Large intestine (tissue), 3 donors: ENCODE results near the gene GP9. TPM values are rescaled to one million over a fixed set of nuclear protein-coding genes. Genes with fewer than 3 reads are reported as not detected.
"Not testable (repeated sequence)": the region's sequence is repeated elsewhere in the genome, so short reads cannot be mapped to it uniquely, and the experiment has no call there.

Source experiments
- DNase-seq, 2 donors: peaks; one replicate each; pipeline versions ENCODE4 v3.0.0 to v3.0.0-alpha.2; 2013
- H3K27ac ChIP-seq: one replicate; pipeline ENCODE4 v1.5.1; 2013; ENCODE audit warnings: low read length
- H3K27me3 ChIP-seq: 2 replicates; pipeline ENCODE4 v1.6.1; 2013; ENCODE audit warnings: low read length; ENCODE audit not compliant: control insufficient read depth, insufficient read depth
- H3K36me3 ChIP-seq: 2 replicates; pipeline ENCODE4 v1.6.1; 2013; ENCODE audit warnings: low read length; ENCODE audit not compliant: control insufficient read depth, insufficient read depth
- H3K4me1 ChIP-seq: one replicate; pipeline ENCODE4 v1.6.1; 2013; ENCODE audit warnings: low read length; ENCODE audit not compliant: control insufficient read depth, insufficient read depth
- H3K4me3 ChIP-seq: one replicate; pipeline ENCODE4 v1.5.1; 2013; ENCODE audit warnings: low read length
- H3K9me3 ChIP-seq: one replicate; pipeline ENCODE4 v1.6.1; 2013; ENCODE audit warnings: mild to moderate bottlenecking, low read depth, low read length, moderate library complexity; ENCODE audit not compliant: control insufficient read depth
- WGBS: methylation state at CpG from one replicate; pipeline ENCODE4 v1.1.5; 2013; ENCODE audit warnings: low lambda C conversion rate; ENCODE audit not compliant: insufficient coverage; 5-methylcytosine and 5-hydroxymethylcytosine counted together
- polyA plus RNA-seq: library from polyadenylated mRNA; unstranded; fragments of 120-200 nt; gene quantifications from one replicate; pipeline ENCODE4 v1.2.1, GENCODE V29; 2013

GP9 gene
- polyA plus RNA-seq, 1 donor: 0.18 TPM

DNA sequence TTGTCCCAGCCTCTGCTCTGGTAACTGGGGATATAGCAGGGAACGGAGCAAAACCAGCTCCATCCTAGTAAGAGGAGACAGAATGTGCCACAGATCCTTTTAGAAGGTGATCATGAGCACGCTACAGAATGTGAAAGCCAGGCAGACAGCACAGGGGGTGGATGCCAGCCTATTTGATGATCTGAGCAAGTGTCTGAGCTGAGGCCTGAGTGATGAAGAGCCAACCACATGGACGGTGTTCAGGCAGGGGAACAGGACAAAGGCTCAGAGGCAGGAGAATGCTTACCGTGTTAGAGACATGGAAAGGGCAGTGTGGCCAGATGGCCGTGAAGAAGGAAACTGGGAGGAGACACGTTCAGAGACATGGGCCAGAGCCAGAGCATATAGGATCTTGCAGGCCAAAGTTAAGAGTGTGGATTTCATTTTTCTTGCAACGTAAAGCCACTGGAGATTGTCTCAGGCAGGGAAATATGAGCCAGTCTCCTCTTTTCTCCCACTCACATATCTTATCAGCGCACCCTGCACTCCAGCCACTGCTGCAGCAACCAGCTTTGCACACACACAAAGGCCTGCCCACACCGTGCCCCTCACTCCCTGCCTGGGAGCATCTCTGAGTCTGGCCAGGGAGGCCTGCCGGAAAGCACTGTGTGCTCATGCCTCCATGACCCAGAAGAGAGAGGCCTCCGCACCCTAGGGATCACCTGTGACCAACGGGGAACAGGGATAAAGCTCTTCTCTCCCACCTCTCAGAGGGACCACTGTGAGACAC, 41.0 kb downstream of the GP9 start:
- Histone ChIP-seq H3K36me3 (peaks cover 12% of the 10 kb centered on the region), H3K27me3 (no peaks in the 10 kb centered on the region), H3K4me3 (no peak overlapping the region), H3K27ac (no peak overlapping the region), H3K4me1 (no peaks in the 10 kb centered on the region), H3K9me3 (no peaks in the 10 kb centered on the region)
- whole genome bisulfite sequencing: no CpG with 5 or more reads among the region's 12 CpGs
- DNase-seq: no peak

DNA sequence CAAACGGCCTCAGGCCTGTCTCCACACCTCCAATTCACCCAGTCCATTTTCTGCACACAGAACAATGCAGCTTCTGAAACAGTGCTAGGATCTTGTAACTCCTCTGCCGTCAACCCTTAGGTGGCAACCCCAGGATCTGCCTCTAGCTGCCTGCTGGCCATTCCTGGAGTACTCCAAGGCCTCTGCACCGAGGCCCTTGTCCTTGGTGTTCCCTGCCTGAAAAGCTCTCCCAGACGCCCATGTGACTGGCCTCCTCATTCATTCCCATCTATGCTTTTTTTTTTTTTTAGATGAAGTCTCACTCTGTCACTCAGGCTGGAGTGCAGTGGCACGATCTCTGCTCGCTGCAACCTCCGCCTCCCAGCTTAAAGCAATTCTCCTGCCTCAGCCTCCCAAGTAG, 42.7 kb downstream of the GP9 start:
- WGBS: no CpG with 5 or more reads among the region's 7 CpGs
- no peak overlapping the region for H3K27ac ChIP-seq

DNA sequence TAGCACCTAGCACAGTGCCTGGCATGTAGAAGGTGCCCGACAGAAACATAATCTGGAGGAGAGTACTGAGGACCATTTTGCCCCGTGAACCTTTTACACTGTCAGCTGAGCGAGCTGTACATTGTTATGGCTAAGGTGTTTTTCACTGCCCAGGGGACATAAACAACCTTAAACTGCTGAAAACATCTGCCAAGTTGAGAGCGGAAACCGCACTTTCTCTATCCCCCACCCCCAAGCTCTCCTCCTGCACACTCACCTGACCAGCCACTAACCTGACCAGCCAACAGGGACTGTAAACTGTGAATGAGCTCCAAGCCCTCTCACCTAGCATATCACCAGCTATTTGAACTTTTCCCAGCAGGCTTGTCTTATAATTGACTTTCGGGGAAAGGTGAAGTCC, 43.5 kb downstream of the GP9 start:
- H3K9me3 ChIP-seq: no peaks in the 10 kb centered on the region
- no peaks in the 10 kb centered on the region for H3K4me1 ChIP-seq
- no peak overlapping the region for H3K27ac ChIP-seq
- no CpG with 5 or more reads among the region's 6 CpGs for WGBS
- H3K27me3 ChIP-seq: no peaks in the 10 kb centered on the region
- peaks cover 18% of the 10 kb centered on the region for H3K36me3 ChIP-seq
- no peak overlapping the region for H3K4me3 ChIP-seq
- DNase-seq: no peak

More for the DNA sequence above, 42.7 kb downstream of the GP9 start:
- H3K27me3 ChIP-seq: no peaks in the 10 kb centered on the region
- H3K4me1 ChIP-seq: no peaks in the 10 kb centered on the region
- peaks cover 15% of the 10 kb centered on the region for H3K36me3 ChIP-seq
- no peak for DNase-seq
- no peaks in the 10 kb centered on the region for H3K9me3 ChIP-seq
- no peak overlapping the region for H3K4me3 ChIP-seq

DNA sequence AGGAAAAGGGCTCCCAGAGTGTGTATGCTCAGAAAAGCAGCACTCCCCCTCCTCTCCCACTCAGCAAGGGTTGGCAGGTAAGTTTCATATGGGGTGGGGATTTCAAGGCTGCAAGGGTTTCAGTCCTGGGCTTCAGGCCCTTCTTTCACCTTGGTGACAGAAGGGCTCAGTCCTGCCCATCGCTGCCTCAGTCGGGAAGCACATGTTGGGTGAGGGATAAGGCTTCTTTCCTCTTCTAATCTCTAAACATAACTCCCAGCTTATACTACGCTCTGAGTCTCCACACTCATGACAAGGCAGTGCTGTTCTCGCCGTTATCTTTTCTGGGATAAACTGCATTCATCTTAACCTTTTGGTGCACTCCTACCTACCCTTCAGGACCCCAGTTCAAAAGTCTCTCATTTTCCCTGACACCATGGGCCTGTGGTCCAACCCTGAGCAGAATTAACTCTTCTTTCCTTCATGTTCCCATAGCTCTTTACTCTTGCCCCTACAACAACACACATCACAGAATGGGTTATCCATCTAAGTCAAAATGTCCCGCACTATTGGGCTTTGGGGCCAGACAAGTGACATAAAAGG, 44.0 kb downstream of the GP9 start:
- no peaks in the 10 kb centered on the region for H3K27me3 ChIP-seq
- no peak for DNase-seq
- no peaks in the 10 kb centered on the region for H3K9me3 ChIP-seq
- H3K27ac ChIP-seq: no peak overlapping the region
- 100% methylated on average over 1 of the region's 6 CpGs for WGBS
- H3K4me3 ChIP-seq: no peak overlapping the region
- no peaks in the 10 kb centered on the region for H3K4me1 ChIP-seq
- peaks cover 18% of the 10 kb centered on the region for H3K36me3 ChIP-seq

DNA sequence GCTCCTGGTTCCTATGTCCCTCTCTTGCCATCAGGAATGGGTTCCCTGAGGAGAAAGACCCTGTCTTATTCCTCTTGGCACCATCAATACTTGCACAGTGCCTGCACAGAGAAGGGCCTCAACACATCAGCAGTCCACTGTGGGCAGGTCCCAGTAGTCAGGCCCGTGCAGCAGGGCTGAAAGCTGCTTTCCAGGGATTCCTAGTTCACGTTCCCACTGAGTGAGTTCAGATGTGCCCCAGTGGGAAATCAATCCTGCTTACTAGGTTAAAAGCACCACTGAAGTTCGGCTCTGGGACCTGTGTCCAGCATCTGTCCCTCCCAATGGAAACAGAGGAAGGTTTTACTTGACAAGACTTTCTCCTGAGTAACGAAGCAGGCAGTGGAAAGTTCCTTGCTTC, 45.3 kb downstream of the GP9 start:
- Histone ChIP-seq H3K36me3 (peaks cover 18% of the 10 kb centered on the region), H3K4me1 (no peaks in the 10 kb centered on the region), H3K4me3 (no peak overlapping the region), H3K27me3 (no peaks in the 10 kb centered on the region), H3K9me3 (no peaks in the 10 kb centered on the region), H3K27ac (no peak overlapping the region)
- WGBS: no CpG with 5 or more reads among the region's 4 CpGs
- DNase-seq: no peak

DNA sequence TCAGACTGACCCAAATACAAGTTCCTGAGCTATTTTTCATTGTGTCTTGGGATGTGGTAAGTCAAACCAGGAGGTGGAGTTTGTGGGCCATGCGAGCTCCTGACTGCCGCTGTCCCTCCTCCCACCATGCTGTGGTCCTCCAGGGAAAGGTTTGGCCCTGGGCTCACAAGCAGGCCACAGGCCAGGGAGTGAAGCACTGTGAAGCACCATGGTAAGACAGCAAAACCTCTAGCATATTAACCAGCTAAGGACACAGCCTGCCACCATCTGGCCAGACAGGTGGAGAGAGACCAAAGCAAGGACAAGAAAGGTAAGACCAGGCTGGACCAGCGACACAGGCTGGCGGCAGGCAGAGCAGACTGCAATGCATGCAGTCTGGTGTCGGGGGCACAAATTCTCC, 45.7 kb downstream of the GP9 start:
- H3K4me1 ChIP-seq: no peaks in the 10 kb centered on the region
- H3K27ac ChIP-seq: no peak overlapping the region
- H3K27me3 ChIP-seq: no peaks in the 10 kb centered on the region
- peaks cover 18% of the 10 kb centered on the region for H3K36me3 ChIP-seq
- DNase-seq: no peak
- no peak overlapping the region for H3K4me3 ChIP-seq
- WGBS: no CpG with 5 or more reads among the region's 5 CpGs
- H3K9me3 ChIP-seq: no peaks in the 10 kb centered on the region

DNA sequence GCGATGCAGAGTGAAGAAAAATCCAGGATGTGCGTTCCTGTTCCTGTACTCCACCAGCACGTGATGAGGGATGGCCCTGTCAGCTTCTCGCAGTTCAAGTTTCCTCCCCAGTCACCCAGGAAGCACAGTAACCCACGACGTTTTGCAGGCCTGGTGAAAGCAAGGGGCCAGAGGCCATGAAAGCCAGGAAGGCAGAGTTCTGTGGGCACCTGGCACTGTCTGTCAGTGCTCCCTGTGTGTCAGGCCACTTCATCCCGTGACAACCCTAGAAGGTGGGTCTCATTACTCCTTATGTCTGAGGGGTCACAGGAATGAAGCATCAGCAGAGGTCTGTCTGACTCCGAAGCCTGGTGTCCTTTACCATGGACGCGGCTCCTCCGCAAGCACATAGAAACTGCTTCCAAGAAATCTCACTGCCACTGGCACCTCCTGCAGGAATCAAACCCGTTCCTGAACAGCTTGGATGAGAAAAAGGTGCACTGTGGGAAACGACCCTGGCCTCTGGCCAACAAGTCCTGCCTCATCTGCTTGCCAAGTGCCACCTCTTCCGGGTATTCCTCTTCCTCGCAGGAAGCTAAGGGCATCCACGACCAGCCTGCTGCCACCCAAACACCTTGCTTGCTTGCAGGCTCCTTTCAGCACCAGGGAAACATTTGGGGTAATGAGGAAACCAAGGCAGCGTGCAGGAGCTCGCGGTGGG, 46.4 kb downstream of the GP9 start:
- Histone ChIP-seq H3K36me3 (peaks cover 15% of the 10 kb centered on the region), H3K9me3 (no peaks in the 10 kb centered on the region), H3K4me1 (no peaks in the 10 kb centered on the region), H3K27me3 (no peaks in the 10 kb centered on the region), H3K4me3 (no peak overlapping the region), H3K27ac (no peak overlapping the region)
- DNase-seq: no peak
- no CpG with 5 or more reads among the region's 19 CpGs for WGBS

DNA sequence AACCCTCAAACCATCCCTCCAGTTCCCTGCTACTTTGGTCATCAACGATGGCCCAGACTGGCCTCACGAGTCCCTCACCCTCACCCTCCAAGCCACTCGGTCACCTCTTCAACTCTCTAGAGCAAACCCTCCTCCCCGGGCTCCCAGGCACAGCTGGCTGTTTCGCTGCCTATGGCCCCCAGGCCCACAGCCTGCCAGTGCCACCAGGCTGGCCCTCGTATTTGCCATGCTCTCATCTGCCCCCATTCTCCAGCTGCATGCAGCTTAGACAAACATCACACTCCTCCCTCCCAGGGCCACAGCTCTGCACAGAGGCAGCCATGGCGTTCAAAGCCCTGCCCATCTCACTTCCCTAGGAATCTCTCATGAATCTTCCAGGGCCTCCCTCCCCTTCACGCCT, 47.2 kb downstream of the GP9 start:
- Histone ChIP-seq H3K4me1 (no peaks in the 10 kb centered on the region), H3K36me3 (peaks cover 14% of the 10 kb centered on the region), H3K4me3 (no peak overlapping the region), H3K9me3 (no peaks in the 10 kb centered on the region), H3K27ac (no peak overlapping the region), H3K27me3 (no peaks in the 10 kb centered on the region)
- DNase-seq: no peak
- WGBS: no CpG with 5 or more reads among the region's 8 CpGs

DNA sequence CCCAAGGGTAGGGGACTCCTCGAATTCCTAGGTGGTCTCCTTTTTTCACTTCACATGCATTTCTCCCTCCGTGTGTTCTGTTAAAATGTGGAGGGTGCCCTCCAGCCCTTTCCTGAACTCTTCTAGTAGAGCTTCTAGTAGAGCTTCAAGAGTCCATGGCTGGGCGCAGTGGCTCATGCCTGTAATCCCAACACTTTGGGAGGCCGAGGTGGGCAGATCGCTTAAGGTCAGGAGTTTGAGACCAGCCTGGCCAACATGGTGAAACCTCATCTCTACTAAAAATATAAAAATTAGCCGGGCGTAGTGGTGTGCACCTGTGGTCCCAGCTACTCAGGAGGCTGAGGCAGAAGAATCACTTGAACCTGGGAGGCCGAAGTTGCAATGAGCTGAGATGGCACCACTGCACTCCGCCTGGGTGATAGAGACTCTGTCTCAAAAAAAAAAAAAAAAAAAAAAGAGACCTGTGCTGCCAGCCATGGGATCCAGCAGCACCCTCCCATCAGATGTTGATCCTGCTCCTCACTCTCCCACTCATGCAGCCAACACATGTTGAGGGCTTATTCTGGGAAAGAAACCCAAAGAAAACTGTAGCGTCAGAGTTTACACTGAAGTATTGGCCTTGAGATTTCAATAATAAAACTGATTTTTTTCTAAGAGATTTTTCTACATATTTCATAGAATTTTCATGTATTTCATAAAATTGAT, 50.6 kb downstream of the GP9 start:
- H3K9me3 ChIP-seq, H3K27ac ChIP-seq, H3K27me3 ChIP-seq, H3K4me1 ChIP-seq, H3K4me3 ChIP-seq, DNase-seq: not testable (repeated sequence)
- no CpG with 5 or more reads among the region's 10 CpGs for WGBS
- H3K36me3 ChIP-seq: peaks cover 19% of the 10 kb centered on the region
